SU-DHL-6 (cell line): ENCODE measurements around the gene PLXDC2.
"Not testable (repeated sequence)": the region's sequence is repeated elsewhere in the genome, so short reads cannot be mapped to it uniquely, and the experiment has no call there.

ENCODE experiments used
- H2AFZ ChIP-seq: fragments of 200-600 bp; sonication (generic); 2 replicates; pipeline ENCODE4 v1.6.1; 2014; ENCODE audit warnings: low read depth, mild to moderate bottlenecking, moderate library complexity, mixed read lengths, antibody characterized with exemption, low read length; ENCODE audit not compliant: severe bottlenecking
- H3F3A ChIP-seq: fragments of 200-600 bp; shearing (Covaris generic); 2 replicates; pipeline ENCODE4 v1.6.0; 2016; ENCODE audit warnings: antibody characterized with exemption, mild to moderate bottlenecking; ENCODE audit not compliant: insufficient read depth
- H3K27ac ChIP-seq: fragments of 200-600 bp; sonication (generic); 2 replicates; pipeline ENCODE4 v1.5.1; 2016; ENCODE audit warnings: low read depth, mild to moderate bottlenecking, low read length, moderate library complexity, mixed read lengths
- H3K27me3 ChIP-seq: fragments of 200-600 bp; sonication (generic), shearing (Covaris generic); 2 replicates; pipeline ENCODE4 v1.6.0; 2014; ENCODE audit warnings: mild to moderate bottlenecking, low read length
- H3K36me3 ChIP-seq: fragments of 200-600 bp; sonication (generic); 2 replicates; pipeline ENCODE4 v1.6.1; 2014; ENCODE audit warnings: mild to moderate bottlenecking, low read length, mixed read lengths
- H3K4me2 ChIP-seq: fragments of 300-600, 200-600 bp; shearing (Covaris generic), sonication (generic); 2 replicates; pipeline ENCODE4 v1.6.0; 2014; ENCODE audit warnings: low read length, low read depth, mild to moderate bottlenecking; ENCODE audit not compliant: poor library complexity, severe bottlenecking
- H3K4me3 ChIP-seq: fragments of 200-600 bp; sonication (generic); 2 replicates; pipeline ENCODE4 v1.5.1; 2014; ENCODE audit warnings: antibody characterized with exemption, low read length, mild to moderate bottlenecking, mixed read lengths; ENCODE audit not compliant: insufficient read depth, poor library complexity, severe bottlenecking
- H3K79me2 ChIP-seq: fragments of 200-600 bp; sonication (generic); 2 replicates; pipeline ENCODE4 v1.6.1; 2014; ENCODE audit warnings: mild to moderate bottlenecking, low read length, moderate library complexity; ENCODE audit not compliant: insufficient read depth
- H3K9ac ChIP-seq: fragments of 200-600 bp; sonication (generic); 2 replicates; pipeline ENCODE4 v1.7.0; 2014; ENCODE audit warnings: mild to moderate bottlenecking, low read length
- H3K9me2 ChIP-seq: fragments of 200-600 bp; sonication (generic); replicated peaks from 2 replicates; pipeline ENCODE4 v1.6.1; 2014; ENCODE audit warnings: low read length; ENCODE audit not compliant: insufficient read depth
- H3K9me3 ChIP-seq: fragments of 200-600 bp; sonication (generic); 2 replicates; pipeline ENCODE4 v1.6.1; 2014; ENCODE audit warnings: low read length, mixed read lengths; ENCODE audit not compliant: insufficient read depth
- H4K20me1 ChIP-seq: fragments of 200-600 bp; sonication (generic); 2 replicates; pipeline ENCODE4 v1.6.1; 2014; ENCODE audit warnings: low read depth, mild to moderate bottlenecking, antibody characterized with exemption, low read length, moderate library complexity, mixed read lengths
- EZH2phosphoT487 ChIP-seq: fragments of 200-600 bp; sonication (generic), shearing (Covaris generic); conservative IDR thresholded peaks from 2 replicates; pipeline ENCODE4 v1.6.1; 2018; ENCODE audit warnings: mild to moderate bottlenecking, antibody characterized with exemption, low read length, moderate library complexity, mixed read lengths
- TF ChIP-seq, protein P1 (sequence below): fragments of 200-600 bp; sonication (generic); IDR thresholded peaks from one replicate; pipeline ENCODE4 v1.5.1; 2017; ENCODE audit warnings: antibody characterized with exemption, mild to moderate bottlenecking, low read length, moderate library complexity; ENCODE audit not compliant: insufficient read depth, poor library complexity, severe bottlenecking

PLXDC2 gene

DNA sequence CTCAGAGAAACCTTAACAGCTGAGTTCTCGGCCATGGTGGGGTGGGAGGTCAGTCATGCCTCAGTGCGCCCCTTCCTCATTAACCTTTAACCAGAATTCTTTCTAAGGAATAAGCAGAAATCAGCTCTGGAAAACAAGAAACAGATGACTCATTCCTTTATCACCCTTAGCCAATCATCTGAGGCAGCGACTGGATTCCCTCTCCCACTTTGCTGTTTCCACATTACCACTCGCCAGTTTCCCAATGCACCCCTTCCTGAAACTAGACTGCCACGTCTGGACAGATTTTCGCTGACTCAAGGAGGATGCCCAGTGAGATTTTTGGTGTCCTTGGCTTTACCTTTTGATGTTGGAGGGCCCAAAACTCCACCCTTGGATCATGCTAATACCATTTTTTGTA lies 223.8 kb downstream of the PLXDC2 start:
- Histone ChIP-seq H3K79me2 (no peaks in the 10 kb centered on the region), H3K4me2 (no peak overlapping the region), H2AFZ (no peak overlapping the region), H3K4me3 (no peak overlapping the region), H3K36me3 (no peaks in the 10 kb centered on the region), H3K27ac (no peak overlapping the region), H3K9me3 (no peaks in the 10 kb centered on the region), H3K9ac (no peak overlapping the region), H3K9me2 (no peaks in the 10 kb centered on the region), H3F3A (no peaks in the 10 kb centered on the region), H3K27me3 (no peaks in the 10 kb centered on the region), H4K20me1 (no peaks in the 10 kb centered on the region)
- TF ChIP-seq EZH2phosphoT487, result no peak
- TF ChIP-seq, protein P1, sequence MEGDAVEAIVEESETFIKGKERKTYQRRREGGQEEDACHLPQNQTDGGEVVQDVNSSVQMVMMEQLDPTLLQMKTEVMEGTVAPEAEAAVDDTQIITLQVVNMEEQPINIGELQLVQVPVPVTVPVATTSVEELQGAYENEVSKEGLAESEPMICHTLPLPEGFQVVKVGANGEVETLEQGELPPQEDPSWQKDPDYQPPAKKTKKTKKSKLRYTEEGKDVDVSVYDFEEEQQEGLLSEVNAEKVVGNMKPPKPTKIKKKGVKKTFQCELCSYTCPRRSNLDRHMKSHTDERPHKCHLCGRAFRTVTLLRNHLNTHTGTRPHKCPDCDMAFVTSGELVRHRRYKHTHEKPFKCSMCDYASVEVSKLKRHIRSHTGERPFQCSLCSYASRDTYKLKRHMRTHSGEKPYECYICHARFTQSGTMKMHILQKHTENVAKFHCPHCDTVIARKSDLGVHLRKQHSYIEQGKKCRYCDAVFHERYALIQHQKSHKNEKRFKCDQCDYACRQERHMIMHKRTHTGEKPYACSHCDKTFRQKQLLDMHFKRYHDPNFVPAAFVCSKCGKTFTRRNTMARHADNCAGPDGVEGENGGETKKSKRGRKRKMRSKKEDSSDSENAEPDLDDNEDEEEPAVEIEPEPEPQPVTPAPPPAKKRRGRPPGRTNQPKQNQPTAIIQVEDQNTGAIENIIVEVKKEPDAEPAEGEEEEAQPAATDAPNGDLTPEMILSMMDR, result no peak

DNA sequence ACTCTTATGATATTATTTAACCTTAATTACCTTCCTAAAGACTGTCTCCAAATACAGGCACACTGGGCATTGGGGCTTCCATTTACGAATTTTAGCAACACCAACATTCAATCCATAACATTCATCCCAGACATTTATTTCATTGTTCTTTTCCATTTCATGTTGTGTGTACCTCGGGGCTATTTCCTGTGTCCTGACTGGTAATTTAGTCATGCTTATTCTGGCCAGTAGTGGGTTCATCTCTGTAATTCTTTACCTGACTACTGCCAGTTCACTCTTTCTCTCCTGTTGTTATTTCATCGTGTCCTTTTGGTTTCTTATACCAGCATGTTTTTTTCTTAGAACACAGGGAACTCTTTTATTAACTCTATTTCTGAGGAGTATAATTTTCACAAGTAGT lies 225.7 kb downstream of the PLXDC2 start:
- no peaks in the 10 kb centered on the region for H3K36me3 ChIP-seq
- H3K4me3 ChIP-seq, result no peak overlapping the region
- no peak for TF ChIP-seq EZH2phosphoT487
- TF ChIP-seq, protein P1, result no peak
- H2AFZ ChIP-seq, result no peak overlapping the region
- no peaks in the 10 kb centered on the region for H3K79me2 ChIP-seq
- H3F3A ChIP-seq, result no peaks in the 10 kb centered on the region
- no peaks in the 10 kb centered on the region for H3K9me3 ChIP-seq
- no peaks in the 10 kb centered on the region for H4K20me1 ChIP-seq
- no peaks in the 10 kb centered on the region for H3K9me2 ChIP-seq
- no peak overlapping the region for H3K4me2 ChIP-seq
- H3K27me3 ChIP-seq, result no peaks in the 10 kb centered on the region
- no peak overlapping the region for H3K9ac ChIP-seq
- H3K27ac ChIP-seq, result no peak overlapping the region

DNA sequence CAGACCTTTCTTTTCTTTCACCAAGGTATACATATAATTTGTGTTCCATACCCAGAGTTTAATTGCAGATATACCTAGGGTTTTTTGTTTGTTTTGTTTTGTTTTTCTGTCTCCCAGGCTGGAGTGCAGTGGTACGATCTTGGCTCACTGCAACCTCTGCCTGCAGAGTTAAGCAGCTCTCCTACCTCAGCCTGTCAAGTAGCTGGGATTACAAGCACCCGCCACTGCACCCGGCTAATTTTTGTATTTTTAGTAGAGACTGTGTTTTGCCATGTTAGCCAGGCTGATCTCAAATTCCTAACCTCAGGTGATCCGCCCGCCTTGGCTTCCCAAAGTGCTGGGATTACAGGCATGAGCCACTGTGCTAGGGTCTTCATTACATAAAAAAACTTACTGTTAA lies 228.9 kb downstream of the PLXDC2 start:
- not testable (repeated sequence) for H3K79me2 ChIP-seq, H3K4me2 ChIP-seq, H3F3A ChIP-seq, H4K20me1 ChIP-seq, H3K27ac ChIP-seq, H2AFZ ChIP-seq, H3K36me3 ChIP-seq, H3K9ac ChIP-seq, H3K27me3 ChIP-seq, H3K4me3 ChIP-seq, H3K9me3 ChIP-seq, H3K9me2 ChIP-seq

DNA sequence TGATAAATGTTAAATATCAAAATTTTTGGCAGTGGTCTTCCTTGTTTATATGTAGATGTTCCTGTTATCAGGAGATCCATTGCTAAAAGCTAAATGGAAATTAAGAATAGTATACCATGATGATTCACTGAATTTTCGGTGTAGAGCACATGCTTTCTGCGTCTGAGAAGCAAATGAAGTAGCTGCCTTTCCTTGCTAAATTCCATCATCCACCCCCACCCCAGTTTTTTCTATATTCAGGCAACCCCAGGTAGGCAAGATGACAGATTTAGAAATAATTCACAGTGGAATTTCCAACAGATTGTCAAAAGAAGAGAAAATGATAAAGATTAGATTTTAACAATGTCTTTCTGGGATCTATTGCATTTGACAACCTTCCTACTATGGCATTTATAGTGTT lies 231.9 kb downstream of the PLXDC2 start:
- Histone ChIP-seq H3K79me2 (no peaks in the 10 kb centered on the region), H4K20me1 (no peaks in the 10 kb centered on the region), H3K36me3 (no peaks in the 10 kb centered on the region), H3K27ac (no peak overlapping the region), H3K9ac (no peak overlapping the region), H3F3A (no peaks in the 10 kb centered on the region), H3K9me3 (no peaks in the 10 kb centered on the region), H3K4me3 (no peak overlapping the region), H3K9me2 (no peaks in the 10 kb centered on the region), H3K27me3 (no peaks in the 10 kb centered on the region), H2AFZ (no peak overlapping the region), H3K4me2 (no peak overlapping the region)
- no peak for TF ChIP-seq EZH2phosphoT487
- TF ChIP-seq, protein P1, result no peak
